ENCODE results near the gene TNFAIP8L1.

TNFAIP8L1 gene

DNA sequence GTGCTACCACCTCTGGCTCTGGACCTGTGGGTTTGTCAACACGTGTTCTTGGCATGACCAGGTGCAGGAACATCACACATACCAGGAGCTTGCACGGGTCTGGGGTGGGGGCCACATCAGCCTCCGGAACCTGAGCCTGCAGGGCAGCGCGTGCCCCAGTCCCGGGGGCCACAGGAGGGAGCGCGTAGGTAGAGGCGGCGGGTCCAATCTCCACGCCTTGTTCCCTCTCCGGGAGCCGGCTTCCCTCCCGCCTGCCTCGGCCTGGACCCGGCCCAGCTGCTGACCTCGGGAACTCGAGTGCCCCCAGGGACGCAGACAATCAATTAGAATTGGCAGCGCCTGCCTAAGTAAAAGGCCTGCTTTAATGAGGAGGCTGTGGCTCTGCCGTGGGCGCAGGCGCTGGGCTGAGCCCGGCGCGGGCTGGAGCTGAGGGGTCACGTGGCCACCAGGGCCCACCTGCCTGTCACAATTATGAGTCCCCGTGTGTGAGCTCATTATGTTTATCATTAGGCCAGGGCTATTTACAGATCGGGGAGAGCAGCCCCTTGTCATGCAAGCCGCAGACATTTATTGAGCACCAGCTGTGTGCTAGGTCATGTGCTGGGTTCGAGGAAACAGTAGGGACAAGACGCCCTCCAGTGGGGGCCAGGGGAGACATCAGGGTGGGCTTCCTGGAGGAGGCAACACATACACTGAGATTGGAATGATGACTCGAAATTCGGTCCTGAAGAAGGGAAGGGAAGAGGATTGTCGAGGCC, 32.2 kb upstream of the TNFAIP8L1 start:
- H3K4me3 ChIP-seq (ENCODE audit: low read depth, low read length): no peak overlapping the region
- TF ChIP-seq, protein P1, sequence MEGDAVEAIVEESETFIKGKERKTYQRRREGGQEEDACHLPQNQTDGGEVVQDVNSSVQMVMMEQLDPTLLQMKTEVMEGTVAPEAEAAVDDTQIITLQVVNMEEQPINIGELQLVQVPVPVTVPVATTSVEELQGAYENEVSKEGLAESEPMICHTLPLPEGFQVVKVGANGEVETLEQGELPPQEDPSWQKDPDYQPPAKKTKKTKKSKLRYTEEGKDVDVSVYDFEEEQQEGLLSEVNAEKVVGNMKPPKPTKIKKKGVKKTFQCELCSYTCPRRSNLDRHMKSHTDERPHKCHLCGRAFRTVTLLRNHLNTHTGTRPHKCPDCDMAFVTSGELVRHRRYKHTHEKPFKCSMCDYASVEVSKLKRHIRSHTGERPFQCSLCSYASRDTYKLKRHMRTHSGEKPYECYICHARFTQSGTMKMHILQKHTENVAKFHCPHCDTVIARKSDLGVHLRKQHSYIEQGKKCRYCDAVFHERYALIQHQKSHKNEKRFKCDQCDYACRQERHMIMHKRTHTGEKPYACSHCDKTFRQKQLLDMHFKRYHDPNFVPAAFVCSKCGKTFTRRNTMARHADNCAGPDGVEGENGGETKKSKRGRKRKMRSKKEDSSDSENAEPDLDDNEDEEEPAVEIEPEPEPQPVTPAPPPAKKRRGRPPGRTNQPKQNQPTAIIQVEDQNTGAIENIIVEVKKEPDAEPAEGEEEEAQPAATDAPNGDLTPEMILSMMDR (IDR thresholded peaks at IDR 0.05; ENCODE audit: insufficient read depth, low read length, missing control alignments): no peak
- POLR2A ChIA-PET: no interaction called here
- DNase-seq (ENCODE audit: low read depth, low spot score): no peak
- CTCF ChIA-PET: interaction anchor here (0.7 to 3.3 kb wide), 7 partner anchors 7 to 33 kb away, joined by 3 to 17 read pairs (median 4); no protein-coding TSS in a partner anchor

DNA sequence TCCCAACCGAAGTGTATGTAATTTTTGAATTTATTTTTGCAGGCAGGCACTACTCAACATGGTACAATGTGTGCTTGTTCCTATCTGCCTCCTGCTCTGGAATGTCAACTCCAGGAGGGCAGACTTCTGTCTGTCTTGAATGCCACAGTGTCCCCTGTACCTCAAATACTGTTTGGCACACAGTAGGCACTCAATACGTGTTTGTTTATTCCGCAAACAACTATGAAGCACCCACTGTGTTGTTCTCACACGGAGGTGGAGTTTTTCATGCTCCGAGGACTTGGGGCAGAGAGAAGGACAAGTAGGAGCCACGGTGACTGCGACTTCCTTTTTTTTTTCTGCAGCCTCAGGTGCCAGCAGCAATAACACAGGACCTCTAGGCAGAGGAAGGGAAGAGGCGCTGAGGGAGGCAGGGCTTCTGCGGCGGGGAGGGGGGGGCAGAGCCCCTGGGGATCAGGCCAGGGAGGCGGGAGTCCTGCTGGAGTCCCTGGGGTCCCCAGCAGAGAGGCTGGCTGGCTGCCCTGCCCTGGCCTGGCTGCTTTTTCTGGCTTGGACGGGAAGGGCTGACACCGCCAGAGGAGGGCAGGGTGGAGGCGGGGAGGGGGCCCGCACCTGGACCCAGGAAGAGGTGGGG, 29.3 kb upstream of the TNFAIP8L1 start:
- no peak overlapping the region for H3K4me3 ChIP-seq (ENCODE audit: low read depth, low read length)
- TF ChIP-seq, protein P1 (IDR thresholded peaks at IDR 0.05; ENCODE audit: insufficient read depth, low read length, missing control alignments): no peak
- ChIA-PET CTCF (no interaction called here), POLR2A (no interaction called here)
- DNase-seq (ENCODE audit: low read depth, low spot score): no peak

DNA sequence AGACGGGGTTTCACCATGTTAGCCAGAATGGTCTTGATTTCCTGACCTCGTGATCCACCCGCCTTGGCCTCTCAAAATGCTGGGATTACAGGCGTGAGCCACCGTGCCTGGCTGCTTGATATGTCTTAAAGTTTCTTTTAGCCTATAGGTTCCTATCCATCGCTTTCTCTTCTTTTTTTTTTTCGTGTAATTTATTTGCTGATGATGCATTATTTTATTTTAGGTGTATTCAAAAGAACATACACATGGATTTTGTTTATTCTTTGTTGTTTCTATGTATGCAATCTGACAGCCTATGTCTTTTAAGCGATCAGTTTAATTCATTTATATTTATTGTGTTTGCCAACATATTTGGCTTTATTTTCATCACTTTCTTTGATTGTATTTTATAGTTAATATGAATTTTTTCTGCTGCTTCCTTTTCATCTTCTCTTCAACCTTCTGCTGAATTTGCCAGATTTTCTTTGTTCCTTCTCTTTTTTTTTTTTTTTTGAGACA, 26.0 kb upstream of the TNFAIP8L1 start:
- TF ChIP-seq, protein P1 (IDR thresholded peaks at IDR 0.05; ENCODE audit: insufficient read depth, low read length, missing control alignments): no peak
- DNase-seq (ENCODE audit: low read depth, low spot score): no peak
- H3K4me3 ChIP-seq (ENCODE audit: low read depth, low read length): no peak overlapping the region
- POLR2A ChIA-PET: no interaction called here
- CTCF ChIA-PET: no interaction called here

DNA sequence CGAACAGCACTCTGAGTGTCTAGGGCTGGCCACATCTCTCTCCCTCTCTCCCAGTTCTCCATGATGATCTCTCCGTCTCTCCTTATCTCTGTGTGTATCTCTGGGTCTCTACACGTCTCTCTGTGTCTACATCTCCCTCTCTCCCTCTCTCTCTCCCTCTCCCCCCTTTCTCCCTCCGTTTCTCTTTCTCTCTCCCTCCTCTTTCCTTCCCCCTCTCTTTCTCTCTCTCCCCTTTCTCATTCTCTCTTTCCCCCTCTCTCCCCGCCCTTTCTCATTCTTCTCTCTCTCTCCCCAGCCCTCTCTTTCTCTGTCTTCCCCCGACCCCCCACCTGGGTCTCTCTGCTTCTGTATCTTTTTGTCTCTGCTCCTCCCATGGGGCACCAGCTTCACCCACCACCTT, 21.3 kb upstream of the TNFAIP8L1 start:
- ChIA-PET CTCF (interaction anchor here (1.7 to 1.8 kb wide), 3 partner anchors 15 to 28 kb away, joined by 4 to 7 read pairs (median 4); no protein-coding TSS in a partner anchor), POLR2A (no interaction called here)
- TF ChIP-seq, protein P1 (IDR thresholded peaks at IDR 0.05; ENCODE audit: insufficient read depth, low read length, missing control alignments): no peak
- H3K4me3 ChIP-seq (ENCODE audit: low read depth, low read length): no peak overlapping the region
- DNase-seq (ENCODE audit: low read depth, low spot score): no peak

DNA sequence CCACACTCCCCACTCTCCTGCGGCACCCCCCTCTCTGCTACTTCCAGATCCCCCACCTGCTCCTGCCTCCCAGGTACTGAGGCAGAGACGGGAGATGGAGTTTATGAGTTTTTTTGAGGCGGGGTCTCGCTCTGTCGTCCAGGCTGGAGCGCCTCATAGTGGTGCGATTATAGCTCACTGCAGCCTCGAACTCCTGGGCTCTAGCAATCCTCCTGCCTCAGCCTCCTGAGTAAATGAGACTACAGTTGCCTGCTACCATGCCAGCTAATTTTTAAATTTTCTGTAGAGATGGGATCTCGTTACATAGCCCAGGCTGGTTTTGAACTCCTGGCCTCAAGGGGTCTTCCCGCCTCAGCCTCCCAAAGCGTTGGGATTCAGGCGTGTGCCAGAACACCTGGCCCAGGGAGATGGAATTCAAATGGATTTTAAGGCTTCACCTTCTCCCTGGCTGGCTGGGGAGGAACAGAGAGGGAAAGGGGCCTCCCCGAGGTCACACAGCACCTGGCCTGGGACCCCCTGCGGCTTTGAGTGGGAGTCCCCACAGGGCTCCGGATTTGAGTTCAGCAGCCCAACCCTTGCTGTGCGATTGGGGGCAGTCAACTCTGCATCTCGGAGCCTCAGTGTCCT, 19.5 kb upstream of the TNFAIP8L1 start:
- TF ChIP-seq, protein P1 (IDR thresholded peaks at IDR 0.05; ENCODE audit: insufficient read depth, low read length, missing control alignments): no peak
- no peak overlapping the region for H3K4me3 ChIP-seq (ENCODE audit: low read depth, low read length)
- CTCF ChIA-PET: interaction anchor here (0.7 to 2.1 kb wide), 5 partner anchors 13 to 60 kb away, joined by 3 to 9 read pairs (median 4); partner anchors contain the start of gene SEMA6B
- POLR2A ChIA-PET: no interaction called here
- DNase-seq (ENCODE audit: low read depth, low spot score): no peak

DNA sequence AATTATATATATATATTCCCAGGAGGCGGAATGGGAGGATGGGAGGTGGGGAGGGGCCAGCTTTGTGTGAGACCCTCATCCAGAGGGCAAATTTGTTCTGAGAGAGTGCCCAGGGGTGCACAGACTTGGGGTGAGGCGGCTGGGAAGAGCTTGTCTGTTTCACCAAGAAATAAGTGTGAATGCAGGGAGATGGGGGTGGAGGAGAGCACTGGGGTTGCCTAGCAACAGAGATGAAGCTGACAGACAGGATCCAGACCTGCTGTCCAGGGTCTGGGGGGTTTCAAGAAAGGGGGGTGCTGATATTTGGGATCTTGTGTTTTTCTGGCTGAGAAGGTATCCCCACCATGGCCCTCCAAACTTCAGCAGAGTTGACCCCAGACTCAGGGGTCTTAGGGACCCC, 18.6 kb upstream of the TNFAIP8L1 start:
- TF ChIP-seq, protein P1 (IDR thresholded peaks at IDR 0.05; ENCODE audit: insufficient read depth, low read length, missing control alignments): no peak
- POLR2A ChIA-PET: no interaction called here
- CTCF ChIA-PET: interaction anchor here (0.7 to 2.1 kb wide), 6 partner anchors 10 to 61 kb away, joined by 3 to 9 read pairs (median 4); partner anchors contain the start of gene SEMA6B
- no peak overlapping the region for H3K4me3 ChIP-seq (ENCODE audit: low read depth, low read length)
- no peak for DNase-seq (ENCODE audit: low read depth, low spot score)

Measured in AG04449 (cell line).